ENCODE data around the gene DRC7. TPM values are rescaled to one million over a fixed set of nuclear protein-coding genes. Genes with fewer than 3 reads are reported as not detected.
"Not testable (repeated sequence)": the region's sequence is repeated elsewhere in the genome, so short reads cannot be mapped to it uniquely, and the experiment has no call there.

DRC7 gene
- total and polyA plus RNA-seq, 9 donors = 0.06 to 0.40 (median 0.16) TPM; not detected in 3

- no peak for DNase-seq
- no peaks in the 10 kb centered on the region for H3K27me3 ChIP-seq (ENCODE audit: control insufficient read depth, insufficient read depth, low read length)
- H3K9me3 ChIP-seq (replicated peaks; ENCODE audit: control insufficient read depth, low read depth, low read length) = no peaks in the 10 kb centered on the region
- H3K27ac ChIP-seq (ENCODE audit: low read length) = peak overlapping the region; percentile 78
- H3K4me3 ChIP-seq (ENCODE audit: low read length) = no peak overlapping the region
- H3K4me1 ChIP-seq (ENCODE audit: control insufficient read depth, insufficient read depth, low read length) = peaks cover 44% of the 10 kb centered on the region
- WGBS (ENCODE audit: insufficient coverage) = 85% methylated on average over 14 of the region's 23 CpGs
- peaks cover 27% of the 10 kb centered on the region for H3K36me3 ChIP-seq (ENCODE audit: control insufficient read depth, insufficient read depth, low read length)
These were observed 49.5 kb downstream of the DRC7 start for GRCh38 chr16:57743886-57744641.

GRCh38 chr16:57744642-57744903 lies 50.0 kb downstream of the DRC7 start:
- H3K4me3 ChIP-seq (ENCODE audit: low read length) = no peak overlapping the region
- H3K9me3 ChIP-seq (replicated peaks; ENCODE audit: control insufficient read depth, low read depth, low read length) = no peaks in the 10 kb centered on the region
- H3K27ac ChIP-seq (ENCODE audit: low read length) = no peak overlapping the region
- no peaks in the 10 kb centered on the region for H3K27me3 ChIP-seq (ENCODE audit: control insufficient read depth, insufficient read depth, low read length)
- peaks cover 24% of the 10 kb centered on the region for H3K36me3 ChIP-seq (ENCODE audit: control insufficient read depth, insufficient read depth, low read length)
- WGBS (ENCODE audit: insufficient coverage) = 81% methylated on average over 5 of the region's 7 CpGs
- peaks cover 41% of the 10 kb centered on the region for H3K4me1 ChIP-seq (ENCODE audit: control insufficient read depth, insufficient read depth, low read length)
- DNase-seq = no peak

GRCh38 chr16:57745768-57746167 lies 51.2 kb downstream of the DRC7 start:
- H3K36me3 ChIP-seq (ENCODE audit: control insufficient read depth, insufficient read depth, low read length) = peaks cover 28% of the 10 kb centered on the region
- 80% methylated on average over 1 of the region's 3 CpGs for WGBS (ENCODE audit: insufficient coverage)
- no peak for DNase-seq
- H3K4me3 ChIP-seq (ENCODE audit: low read length) = no peak overlapping the region
- no peaks in the 10 kb centered on the region for H3K27me3 ChIP-seq (ENCODE audit: control insufficient read depth, insufficient read depth, low read length)
- H3K9me3 ChIP-seq (replicated peaks; ENCODE audit: control insufficient read depth, low read depth, low read length) = no peaks in the 10 kb centered on the region
- no peak overlapping the region for H3K27ac ChIP-seq (ENCODE audit: low read length)
- peaks cover 34% of the 10 kb centered on the region for H3K4me1 ChIP-seq (ENCODE audit: control insufficient read depth, insufficient read depth, low read length)

- not testable (repeated sequence) for DNase-seq; H3K4me3 ChIP-seq (ENCODE audit: low read length); H3K27ac ChIP-seq (ENCODE audit: low read length); H3K9me3 ChIP-seq (replicated peaks; ENCODE audit: control insufficient read depth, low read depth, low read length); H3K27me3 ChIP-seq (ENCODE audit: control insufficient read depth, insufficient read depth, low read length)
- peaks cover 33% of the 10 kb centered on the region for H3K36me3 ChIP-seq (ENCODE audit: control insufficient read depth, insufficient read depth, low read length)
- 86% methylated on average over 4 of the region's 7 CpGs for WGBS (ENCODE audit: insufficient coverage)
- peaks cover 31% of the 10 kb centered on the region for H3K4me1 ChIP-seq (ENCODE audit: control insufficient read depth, insufficient read depth, low read length)
These were observed 51.7 kb downstream of the DRC7 start for GRCh38 chr16:57746316-57746715.

GRCh38 chr16:57747091-57747490 lies 52.5 kb downstream of the DRC7 start:
- Histone ChIP-seq H3K4me3 (ENCODE audit: low read length) (no peak overlapping the region), H3K27ac (ENCODE audit: low read length) (no peak overlapping the region), H3K27me3 (ENCODE audit: control insufficient read depth, insufficient read depth, low read length) (no peaks in the 10 kb centered on the region), H3K4me1 (ENCODE audit: control insufficient read depth, insufficient read depth, low read length) (peaks cover 34% of the 10 kb centered on the region), H3K9me3 (replicated peaks; ENCODE audit: control insufficient read depth, low read depth, low read length) (no peaks in the 10 kb centered on the region), H3K36me3 (ENCODE audit: control insufficient read depth, insufficient read depth, low read length) (peaks cover 39% of the 10 kb centered on the region)
- 88% methylated on average over 6 of the region's 7 CpGs for WGBS (ENCODE audit: insufficient coverage)
- DNase-seq = no peak

GRCh38 chr16:57747496-57747895 lies 52.9 kb downstream of the DRC7 start:
- DNase-seq = no peak
- WGBS (ENCODE audit: insufficient coverage) = 96% methylated on average over 11 of the region's 12 CpGs
- Histone ChIP-seq H3K9me3 (replicated peaks; ENCODE audit: control insufficient read depth, low read depth, low read length) (no peaks in the 10 kb centered on the region), H3K4me1 (ENCODE audit: control insufficient read depth, insufficient read depth, low read length) (peaks cover 38% of the 10 kb centered on the region), H3K27me3 (ENCODE audit: control insufficient read depth, insufficient read depth, low read length) (no peaks in the 10 kb centered on the region), H3K4me3 (ENCODE audit: low read length) (no peak overlapping the region), H3K36me3 (ENCODE audit: control insufficient read depth, insufficient read depth, low read length) (peaks cover 38% of the 10 kb centered on the region), H3K27ac (ENCODE audit: low read length) (no peak overlapping the region)

- Histone ChIP-seq H3K27ac (ENCODE audit: low read length) (no peak overlapping the region), H3K36me3 (ENCODE audit: control insufficient read depth, insufficient read depth, low read length) (peaks cover 39% of the 10 kb centered on the region), H3K4me1 (ENCODE audit: control insufficient read depth, insufficient read depth, low read length) (peaks cover 40% of the 10 kb centered on the region), H3K27me3 (ENCODE audit: control insufficient read depth, insufficient read depth, low read length) (no peaks in the 10 kb centered on the region), H3K4me3 (ENCODE audit: low read length) (no peak overlapping the region), H3K9me3 (replicated peaks; ENCODE audit: control insufficient read depth, low read depth, low read length) (no peaks in the 10 kb centered on the region)
- WGBS (ENCODE audit: insufficient coverage) = 92% methylated on average over 4 of the region's 6 CpGs
- no peak for DNase-seq
These were observed 53.4 kb downstream of the DRC7 start for GRCh38 chr16:57747996-57748395.

GRCh38 chr16:57748596-57748995 lies 54.0 kb downstream of the DRC7 start:
- Histone ChIP-seq H3K4me1 (ENCODE audit: control insufficient read depth, insufficient read depth, low read length) (peaks cover 43% of the 10 kb centered on the region), H3K4me3 (ENCODE audit: low read length) (no peak overlapping the region), H3K36me3 (ENCODE audit: control insufficient read depth, insufficient read depth, low read length) (peaks cover 45% of the 10 kb centered on the region), H3K9me3 (replicated peaks; ENCODE audit: control insufficient read depth, low read depth, low read length) (no peaks in the 10 kb centered on the region), H3K27me3 (ENCODE audit: control insufficient read depth, insufficient read depth, low read length) (no peaks in the 10 kb centered on the region), H3K27ac (ENCODE audit: low read length) (no peak overlapping the region)
- no peak for DNase-seq
- 68% methylated on average over 11 of the region's 11 CpGs for WGBS (ENCODE audit: insufficient coverage)

- Histone ChIP-seq H3K9me3 (replicated peaks; ENCODE audit: control insufficient read depth, low read depth, low read length) (no peaks in the 10 kb centered on the region), H3K36me3 (ENCODE audit: control insufficient read depth, insufficient read depth, low read length) (peaks cover 48% of the 10 kb centered on the region), H3K4me1 (ENCODE audit: control insufficient read depth, insufficient read depth, low read length) (peaks cover 43% of the 10 kb centered on the region), H3K4me3 (ENCODE audit: low read length) (no peak overlapping the region), H3K27ac (ENCODE audit: low read length) (no peak overlapping the region), H3K27me3 (ENCODE audit: control insufficient read depth, insufficient read depth, low read length) (no peaks in the 10 kb centered on the region)
- no peak for DNase-seq
- 47% methylated on average over 3 of the region's 3 CpGs for WGBS (ENCODE audit: insufficient coverage)
These were observed 54.6 kb downstream of the DRC7 start for GRCh38 chr16:57749101-57749692.

- no peak for DNase-seq
- Histone ChIP-seq H3K9me3 (replicated peaks; ENCODE audit: control insufficient read depth, low read depth, low read length) (no peaks in the 10 kb centered on the region), H3K36me3 (ENCODE audit: control insufficient read depth, insufficient read depth, low read length) (peaks cover 48% of the 10 kb centered on the region), H3K4me3 (ENCODE audit: low read length) (no peak overlapping the region), H3K27me3 (ENCODE audit: control insufficient read depth, insufficient read depth, low read length) (no peaks in the 10 kb centered on the region), H3K27ac (ENCODE audit: low read length) (no peak overlapping the region), H3K4me1 (ENCODE audit: control insufficient read depth, insufficient read depth, low read length) (peaks cover 36% of the 10 kb centered on the region)
- no CpG with 5 or more reads among the region's 5 CpGs for WGBS (ENCODE audit: insufficient coverage)
These were observed 55.3 kb downstream of the DRC7 start for GRCh38 chr16:57749856-57750452.

Data from muscle of leg (tissue), 11 donors.